KOPT-K1 (cell line): Measurements from ENCODE around the gene OTOP1.
"Not testable (repeated sequence)": the region's sequence is repeated elsewhere in the genome, so short reads cannot be mapped to it uniquely, and the experiment has no call there.

Experiments
- H3K27ac ChIP-seq: fragments of 200-600 bp; sonication (generic); 2 replicates; pipeline ENCODE4 v1.5.1; 2016; ENCODE audit warnings: antibody characterized with exemption, mild to moderate bottlenecking, low read depth, low read length; ENCODE audit not compliant: poor library complexity, severe bottlenecking
- H3K36me3 ChIP-seq: fragments of 200-600 bp; sonication (generic); 2 replicates; pipeline ENCODE4 v1.5.1; 2017; ENCODE audit warnings: antibody characterized with exemption, mild to moderate bottlenecking, low read length, moderate library complexity; ENCODE audit not compliant: insufficient read depth
- H3K9me3 ChIP-seq: fragments of 200-600 bp; sonication (generic); 2 replicates; pipeline ENCODE4 v1.5.1; 2017; ENCODE audit warnings: antibody characterized with exemption, low read length, mild to moderate bottlenecking; ENCODE audit not compliant: insufficient read depth, poor library complexity, severe bottlenecking

Gene OTOP1

DNA sequence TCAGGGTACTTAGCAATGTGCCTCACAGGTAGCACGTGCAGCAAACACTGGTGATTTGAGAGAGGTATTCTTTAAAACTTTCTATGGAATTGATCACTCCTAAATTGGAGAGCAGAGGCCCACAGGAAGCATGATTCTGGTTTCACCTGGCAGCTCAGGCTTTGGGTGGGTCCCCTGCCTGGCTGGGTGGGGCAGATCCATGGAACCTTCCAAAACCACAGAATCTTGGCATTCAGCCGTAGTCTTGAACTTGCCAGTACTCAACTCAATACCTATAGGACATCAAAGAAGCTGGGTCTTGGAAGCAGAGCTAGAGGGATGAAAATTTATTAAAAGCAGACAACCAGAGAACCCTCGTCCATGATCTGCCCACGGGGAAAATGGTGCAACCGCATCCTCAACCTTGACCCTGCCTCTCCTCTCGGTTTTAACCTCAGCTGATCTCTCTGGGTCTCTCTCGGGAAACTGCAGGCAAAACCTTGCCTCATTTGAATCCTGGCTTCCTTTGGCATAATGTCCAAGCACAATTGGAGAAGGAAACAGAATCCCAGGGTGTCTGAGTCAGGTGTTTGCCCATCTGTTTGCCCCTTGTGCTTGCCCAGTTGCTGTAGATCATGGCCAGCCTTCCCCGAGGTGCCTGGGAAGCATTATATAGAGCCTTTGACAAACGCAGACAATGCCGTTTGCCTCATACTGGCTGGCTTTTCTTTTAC is 22.9 kb downstream of the OTOP1 start:
- Histone ChIP-seq H3K27ac (no peak overlapping the region), H3K36me3 (no peaks in the 10 kb centered on the region)

GRCh38 chr4:4202510-4202909 is 24.2 kb downstream of the OTOP1 start:
- Histone ChIP-seq H3K36me3 (no peaks in the 10 kb centered on the region), H3K27ac (no peak overlapping the region), H3K9me3 (no peaks in the 10 kb centered on the region)

More for the DNA sequence above, 22.9 kb downstream of the OTOP1 start:
- no peaks in the 10 kb centered on the region for H3K9me3 ChIP-seq

DNA sequence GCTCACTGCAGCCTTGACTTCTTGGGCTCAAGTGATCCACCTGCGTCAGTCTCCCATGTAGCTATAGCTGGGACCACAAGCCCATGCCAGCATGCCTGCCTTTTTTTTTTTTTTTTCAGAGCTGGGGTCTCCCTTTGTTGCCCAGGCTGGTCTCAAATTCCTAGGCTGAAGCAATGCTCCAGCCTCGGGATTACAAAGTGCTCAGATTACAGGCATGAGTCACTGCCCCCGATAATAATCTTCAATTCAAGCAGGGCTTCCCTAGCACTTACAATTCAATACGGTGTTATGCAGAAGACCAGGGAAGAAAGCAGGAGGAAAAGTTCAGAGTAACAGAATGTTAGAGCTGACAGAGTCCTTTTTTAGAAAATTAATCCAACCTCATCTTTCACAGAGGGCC is 26.1 kb downstream of the OTOP1 start:
- Histone ChIP-seq H3K36me3 (no peaks in the 10 kb centered on the region), H3K9me3 (no peaks in the 10 kb centered on the region), H3K27ac (no peak overlapping the region)

- Histone ChIP-seq H3K27ac (no peak overlapping the region), H3K36me3 (no peaks in the 10 kb centered on the region), H3K9me3 (no peaks in the 10 kb centered on the region)
Observed at GRCh38 chr4:4195354-4195753, 31.4 kb downstream of the OTOP1 start.

DNA sequence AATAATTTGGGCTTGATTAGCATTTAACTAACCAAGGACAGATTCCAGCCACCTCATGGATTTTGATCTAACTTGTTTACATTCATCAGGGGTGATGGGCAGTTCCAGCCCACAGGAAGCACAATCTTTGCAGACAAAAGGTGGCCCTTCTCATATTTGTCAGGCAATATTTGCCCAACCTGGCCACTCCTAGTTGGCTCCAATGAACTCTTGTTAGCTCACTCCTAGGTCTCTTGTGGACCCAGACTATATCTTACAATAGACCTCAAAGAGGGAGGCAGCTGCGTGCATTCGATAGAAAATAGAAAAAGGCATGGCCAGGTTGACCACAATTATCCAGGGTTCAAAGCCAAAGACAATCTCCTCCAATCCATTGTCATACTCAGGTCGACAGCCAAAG is 38.2 kb downstream of the OTOP1 start:
- not testable (repeated sequence) for H3K27ac ChIP-seq, H3K36me3 ChIP-seq, H3K9me3 ChIP-seq

DNA sequence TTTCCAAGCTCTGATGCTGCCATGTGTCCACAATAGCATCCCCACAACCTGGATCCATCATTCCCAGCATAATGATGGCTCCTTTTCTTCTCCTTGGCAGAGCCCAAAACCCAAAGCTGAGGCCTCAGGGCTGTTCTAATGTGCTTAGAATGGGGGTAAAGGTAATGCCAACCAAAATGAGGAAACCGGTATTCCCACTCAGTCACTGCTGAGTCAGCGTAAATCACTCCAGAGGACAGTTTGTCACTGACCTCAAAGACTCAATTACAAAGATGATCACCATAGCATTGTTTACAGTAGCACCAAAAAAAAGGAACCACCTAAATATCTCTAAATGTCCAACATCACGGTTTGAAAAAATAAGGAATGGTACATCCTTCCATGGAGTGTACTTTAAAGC is 41.2 kb downstream of the OTOP1 start:
- H3K9me3 ChIP-seq = no peaks in the 10 kb centered on the region
- no peaks in the 10 kb centered on the region for H3K36me3 ChIP-seq
- H3K27ac ChIP-seq = no peak overlapping the region

- Histone ChIP-seq H3K27ac (no peak overlapping the region), H3K36me3 (no peaks in the 10 kb centered on the region), H3K9me3 (no peaks in the 10 kb centered on the region)
Observed at GRCh38 chr4:4182835-4183568, 43.7 kb downstream of the OTOP1 start.

- no peaks in the 10 kb centered on the region for H3K36me3 ChIP-seq
- H3K27ac ChIP-seq = no peak overlapping the region
- no peaks in the 10 kb centered on the region for H3K9me3 ChIP-seq
Observed at GRCh38 chr4:4170596-4171150, 56.1 kb downstream of the OTOP1 start.

GRCh38 chr4:4167981-4168780 is 58.5 kb downstream of the OTOP1 start:
- H3K9me3 ChIP-seq, H3K27ac ChIP-seq, H3K36me3 ChIP-seq: not testable (repeated sequence)

DNA sequence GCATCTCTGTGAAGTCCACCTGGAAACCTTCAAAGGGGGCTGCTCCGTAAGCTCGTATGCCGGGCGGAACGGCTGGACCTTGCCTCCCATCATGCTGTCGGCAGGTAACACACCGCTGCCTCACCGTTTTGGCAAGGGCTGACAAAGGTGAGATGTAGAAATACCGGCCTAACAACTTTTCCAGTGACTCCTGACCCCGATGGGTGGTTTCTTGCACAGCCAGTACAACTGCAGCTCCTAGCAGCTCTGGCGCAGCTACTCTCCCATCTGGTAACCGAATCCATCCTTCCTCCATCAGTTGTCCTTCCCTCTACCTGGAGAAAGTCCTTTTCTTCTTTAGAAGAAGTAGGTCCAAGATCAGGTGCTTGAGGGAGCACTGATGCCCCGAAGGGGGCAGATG is 59.7 kb downstream of the OTOP1 start:
- H3K27ac ChIP-seq, H3K9me3 ChIP-seq, H3K36me3 ChIP-seq: not testable (repeated sequence)

GRCh38 chr4:4165701-4166392 is 60.9 kb downstream of the OTOP1 start:
- not testable (repeated sequence) for H3K9me3 ChIP-seq, H3K27ac ChIP-seq

GRCh38 chr4:4164532-4165173 is 62.1 kb downstream of the OTOP1 start:
- not testable (repeated sequence) for H3K36me3 ChIP-seq, H3K27ac ChIP-seq, H3K9me3 ChIP-seq

More at GRCh38 chr4:4165701-4166392, 60.9 kb downstream of the OTOP1 start:
- H3K36me3 ChIP-seq = not testable (repeated sequence)

GRCh38 chr4:4162186-4162585 is 64.5 kb downstream of the OTOP1 start:
- not testable (repeated sequence) for H3K27ac ChIP-seq, H3K9me3 ChIP-seq, H3K36me3 ChIP-seq

DNA sequence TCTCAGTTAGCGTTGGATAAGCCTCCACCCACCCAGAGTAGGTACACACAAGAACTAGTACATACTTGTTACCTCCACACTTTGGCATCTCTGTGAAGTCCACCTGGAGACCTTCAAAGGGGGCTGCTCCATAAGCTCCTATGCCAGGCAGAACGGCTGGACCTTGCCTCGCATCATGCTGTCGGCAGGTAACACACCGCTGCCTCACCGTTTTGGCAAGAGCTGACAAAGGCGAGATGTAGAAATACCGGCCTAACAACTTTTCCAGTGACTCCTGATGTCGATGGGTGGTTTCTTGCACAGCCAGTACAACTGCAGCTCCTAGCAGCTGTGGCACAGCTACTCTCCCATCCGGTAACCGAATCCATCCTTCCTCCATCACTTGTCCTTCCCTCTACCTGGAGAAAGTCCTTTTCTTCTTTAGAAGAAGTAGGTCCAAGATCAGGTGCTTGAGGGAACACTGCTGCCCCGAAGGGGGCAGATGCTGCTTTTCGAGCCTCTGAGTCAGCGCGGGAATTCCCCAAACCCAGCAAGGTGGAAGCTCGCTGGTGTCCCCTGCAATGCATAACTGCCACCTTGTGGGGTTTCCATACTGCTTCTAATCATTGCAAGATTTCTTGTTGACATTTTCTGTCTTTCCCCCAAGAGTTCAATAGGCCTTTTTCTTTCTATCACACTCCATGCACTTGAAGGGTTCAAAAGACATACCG is 65.6 kb downstream of the OTOP1 start:
- H3K36me3 ChIP-seq, H3K27ac ChIP-seq, H3K9me3 ChIP-seq: not testable (repeated sequence)
